Measurements from ENCODE around the gene GBF1. TPM values are rescaled to one million over a fixed set of nuclear protein-coding genes. Genes with fewer than 3 reads are reported as not detected.
A peak's percentile ranks its signal among the peaks of the same experiment; 100 is the strongest.

The GBF1 gene
- total RNA-seq, 1 donor from 2014 or later: 36.3 TPM

- H3K4me3 ChIP-seq (ENCODE audit: low read depth, low read length): no peak overlapping the region
- no peak for TF ChIP-seq CTCF (conservative IDR thresholded peaks at IDR 0.05; ENCODE audit: low read depth, low read length)
- no peak for DNase-seq (ENCODE audit: low read depth)
Observed at GRCh38 chr10:102341038-102341688, 95.8 kb downstream of the GBF1 start.

GRCh38 chr10:102342458-102342857 lies 97.1 kb downstream of the GBF1 start:
- DNase-seq (ENCODE audit: low read depth): no peak
- no peak overlapping the region for H3K4me3 ChIP-seq (ENCODE audit: low read depth, low read length)
- TF ChIP-seq CTCF (conservative IDR thresholded peaks at IDR 0.05; ENCODE audit: low read depth, low read length): no peak

GRCh38 chr10:102342958-102343357 lies 97.6 kb downstream of the GBF1 start:
- TF ChIP-seq CTCF (conservative IDR thresholded peaks at IDR 0.05; ENCODE audit: low read depth, low read length): no peak
- DNase-seq (ENCODE audit: low read depth): no peak
- H3K4me3 ChIP-seq (ENCODE audit: low read depth, low read length): no peak overlapping the region

- H3K4me3 ChIP-seq (ENCODE audit: low read depth, low read length): no peak overlapping the region
- no peak for TF ChIP-seq CTCF (conservative IDR thresholded peaks at IDR 0.05; ENCODE audit: low read depth, low read length)
- DNase-seq (ENCODE audit: low read depth): peak; percentile 67
Observed at GRCh38 chr10:102344067-102344466, 98.7 kb downstream of the GBF1 start.

- H3K4me3 ChIP-seq (ENCODE audit: low read depth, low read length): no peak overlapping the region
- no peak for DNase-seq (ENCODE audit: low read depth)
- TF ChIP-seq CTCF (conservative IDR thresholded peaks at IDR 0.05; ENCODE audit: low read depth, low read length): peak; percentile 95
Observed at GRCh38 chr10:102347236-102347828, 102.0 kb downstream of the GBF1 start.

GRCh38 chr10:102352066-102352715 lies 106.9 kb downstream of the GBF1 start:
- TF ChIP-seq CTCF (conservative IDR thresholded peaks at IDR 0.05; ENCODE audit: low read depth, low read length): peak; percentile 97
- no peak overlapping the region for H3K4me3 ChIP-seq (ENCODE audit: low read depth, low read length)
- DNase-seq (ENCODE audit: low read depth): no peak

Measured in epithelial cell of proximal tubule (primary cell).